Measurements from ENCODE around the gene TIMM23. TPM values are rescaled to one million over a fixed set of nuclear protein-coding genes. Genes with fewer than 3 reads are reported as not detected.

TIMM23 gene
- 65.7 and 82.0 TPM in 2 replicates for total RNA-seq

GRCh38 chr10:45972106-45972812 is at the start of gene TIMM23:
TIMM23 (plus strand) TSS chr10:45972489; CDS start chr10:45972625, 136 bp downstream.

GRCh38 chr10:46030091-46030937 is 58.0 kb downstream of the TIMM23 start, which contains the start of gene NCOA4:
NCOA4 (minus strand) TSS chr10:46030623; CDS start chr10:46016680, 13,943 bp downstream.

GRCh38 chr10:46046261-46046660 is 74.0 kb downstream of the TIMM23 start, which contains the start of gene MSMB:
MSMB (minus strand) TSS chr10:46046269; CDS start chr10:46046237, 32 bp downstream.

Small RNAs within 50 kb of the gene (small RNA-seq; reads per million reads assigned to genes)
- not detected for gene SNORA74C-1

Other genes with a start within 250 kb of the TIMM23 start
- gene WASHC2C, start 245.2 kb upstream of the TIMM23 start, total RNA-seq: 40.1 and 41.5 TPM in 2 replicates
- 4.2 and 9.2 TPM in 2 replicates for gene AGAP4, start 125.0 kb upstream of the TIMM23 start, total RNA-seq
- 259 and 263 TPM in 2 replicates for gene NCOA4, start 58.1 kb downstream of the TIMM23 start, total RNA-seq
- not detected in 2 replicates for gene MSMB, start 73.8 kb downstream of the TIMM23 start, total RNA-seq